Measurements from ENCODE around the gene ERBB4.

- TF ChIP-seq CTCF (IDR thresholded peaks at IDR 0.05) (no peak), POLR2A (IDR thresholded peaks at IDR 0.05) (no peak)
These were observed 330.1 kb downstream of the ERBB4 start for GRCh38 chr2:212208467-212208866.

All from breast epithelium (tissue), 3 donors.